ENCODE data around the gene NEK9.
"Not testable (repeated sequence)": the region's sequence is repeated elsewhere in the genome, so short reads cannot be mapped to it uniquely, and the experiment has no call there.

The NEK9 gene

DNA sequence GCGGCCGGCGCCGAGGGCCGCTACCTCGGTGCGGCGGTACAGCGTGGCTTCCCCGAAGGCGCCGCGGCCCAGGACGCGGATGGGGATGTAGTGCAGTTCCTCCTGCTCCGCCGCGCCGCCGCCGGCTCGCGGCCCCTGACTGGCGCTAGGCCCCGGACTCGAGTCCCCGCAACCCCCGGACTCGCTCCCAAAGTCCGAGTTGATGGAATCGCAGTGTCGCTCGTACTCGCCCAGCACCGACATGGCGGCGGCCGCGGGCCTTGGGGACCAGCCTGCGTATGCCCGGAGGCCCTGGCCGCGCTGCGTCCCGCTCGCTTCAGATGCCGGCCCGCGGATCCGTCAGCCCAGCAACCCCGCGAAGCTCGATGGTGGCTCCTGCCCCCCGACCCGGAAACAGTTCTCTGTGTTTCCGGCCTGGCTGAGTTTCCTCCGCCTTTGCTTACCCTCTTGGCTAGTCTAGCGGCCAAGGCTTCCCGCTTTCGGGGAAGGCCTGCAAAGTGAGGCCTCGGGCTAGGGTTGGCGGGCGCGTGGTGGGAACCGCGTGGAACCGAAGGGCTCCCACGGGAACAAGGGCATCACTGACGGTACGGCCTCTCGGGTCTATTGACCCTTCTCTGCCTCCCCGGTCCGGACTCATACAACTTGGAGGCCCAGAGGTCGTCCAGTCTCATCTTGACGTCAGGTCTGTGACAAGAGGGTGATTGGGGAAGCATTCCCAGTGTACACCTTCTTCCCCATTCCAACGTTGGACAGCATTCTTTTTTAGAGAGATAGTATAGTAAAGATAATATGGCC lies at the start of gene NEK9:
NEK9 (minus strand) TSS at position 370 of the 795 bp plus-strand sequence; CDS start at position 243, 127 bp downstream.
- peak; percentile 60 to 62 for DNase-seq (ENCODE audit: low read depth in 2 of 2)

DNA sequence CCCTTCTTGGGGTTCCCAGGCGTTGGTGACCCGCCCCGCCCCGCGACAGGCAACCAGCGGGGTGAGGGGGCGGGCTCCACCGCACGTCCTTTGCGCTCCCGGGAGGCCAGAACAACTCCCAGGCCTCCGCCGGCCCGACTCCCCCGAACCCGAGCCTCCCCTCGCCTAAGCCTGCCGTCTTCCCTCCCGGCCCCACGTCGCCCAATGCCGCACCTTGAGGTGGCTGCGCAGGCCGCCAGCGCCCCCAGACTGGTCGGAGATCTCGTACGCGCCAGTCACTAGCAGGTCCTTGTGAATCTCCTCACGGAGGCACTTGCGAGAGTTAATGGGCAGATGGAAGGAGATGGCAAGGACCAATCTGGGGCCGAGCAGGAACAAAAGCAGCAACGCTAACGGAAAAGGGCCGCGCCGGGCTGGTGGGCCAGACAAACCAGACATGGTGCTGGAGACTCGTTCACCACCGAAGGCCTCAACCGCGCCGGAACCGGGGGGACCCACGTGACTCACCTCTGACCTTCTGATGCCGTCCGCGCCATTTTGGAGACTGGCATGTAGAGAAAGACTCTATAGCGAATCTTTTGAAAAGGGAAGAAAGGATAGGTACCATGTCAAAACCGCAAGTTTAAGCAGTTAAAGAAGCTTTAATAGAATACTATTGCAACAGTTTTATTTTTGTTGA lies 49.4 kb upstream of the NEK9 start, which contains the start of gene TMED10:
TMED10 (minus strand) TSS at position 471 of the 679 bp plus-strand sequence; CDS start at position 438, 33 bp downstream.
- peak; percentile 74 to 75 for DNase-seq (ENCODE audit: low read depth in 2 of 2)

DNA sequence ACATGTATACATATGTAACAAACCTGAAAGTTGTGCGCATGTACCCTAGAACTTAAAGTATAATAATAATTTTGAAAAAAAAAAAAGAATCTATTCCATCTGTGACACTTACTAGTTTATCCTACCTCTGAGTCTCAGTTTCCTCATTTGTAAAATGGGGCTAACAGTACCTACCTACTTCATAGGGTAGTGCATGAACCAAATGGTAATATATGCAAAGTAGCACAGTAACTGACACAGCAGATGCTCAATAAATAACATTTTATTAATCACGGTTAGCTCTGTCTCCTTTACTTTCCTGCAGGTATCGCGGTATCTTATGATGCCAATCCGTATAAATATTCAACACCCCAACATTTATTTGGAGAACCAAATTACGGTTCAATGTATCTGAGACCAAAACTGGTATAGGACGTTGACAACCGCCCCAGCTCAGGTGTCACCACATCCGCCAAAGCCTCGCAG lies 48.9 kb upstream of the NEK9 start:
- DNase-seq (ENCODE audit: low read depth in 2 of 2): no peak

GRCh38 chr14:75174066-75174465 lies 47.2 kb upstream of the NEK9 start:
- DNase-seq (ENCODE audit: low read depth in 2 of 2): no peak

- no peak for DNase-seq (ENCODE audit: low read depth in 2 of 2)
These were observed 43.9 kb upstream of the NEK9 start for GRCh38 chr14:75170772-75171171.

GRCh38 chr14:75168586-75169335 lies 41.9 kb upstream of the NEK9 start:
- DNase-seq (ENCODE audit: low read depth in 2 of 2): no peak

GRCh38 chr14:75167325-75167724 lies 40.5 kb upstream of the NEK9 start:
- no peak for DNase-seq (ENCODE audit: low read depth in 2 of 2)

DNA sequence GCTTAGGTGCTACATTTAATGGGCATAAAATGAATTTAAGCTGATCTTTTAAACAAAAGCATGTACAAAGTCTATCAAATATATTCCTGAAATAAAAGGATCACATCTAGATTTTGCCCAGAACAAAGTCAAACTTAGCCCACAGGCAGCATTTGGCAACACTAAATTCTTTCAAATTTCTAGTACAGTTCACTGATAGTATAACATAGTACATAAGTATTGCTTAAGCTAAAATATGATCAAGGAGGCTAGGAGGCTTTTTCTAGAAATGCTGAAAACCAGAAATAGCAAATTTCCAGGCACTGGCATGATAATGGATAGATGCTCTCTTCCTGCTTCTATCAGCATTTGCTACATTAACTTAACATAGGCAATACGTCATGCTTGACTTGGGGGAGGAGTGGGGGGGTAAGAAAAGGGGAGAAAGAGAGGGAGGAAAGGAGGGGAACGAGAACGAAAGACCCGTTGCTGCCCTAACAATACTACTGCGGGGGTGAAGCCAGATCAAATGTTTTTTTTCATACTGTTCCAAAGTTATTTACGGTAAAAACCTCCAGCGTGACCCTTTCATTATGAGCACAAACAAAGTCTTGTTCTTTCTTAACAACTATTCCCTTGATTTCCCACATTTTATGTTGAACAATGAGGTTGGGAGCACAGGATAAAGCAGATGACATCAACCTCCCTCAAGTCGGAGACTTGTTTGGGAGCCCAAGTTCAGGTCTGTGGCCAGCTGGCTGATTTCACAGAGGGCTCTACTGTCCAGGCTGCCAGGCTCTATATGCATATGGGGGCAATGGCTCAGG lies 38.9 kb upstream of the NEK9 start:
- DNase-seq (ENCODE audit: low read depth in 2 of 2): no peak

DNA sequence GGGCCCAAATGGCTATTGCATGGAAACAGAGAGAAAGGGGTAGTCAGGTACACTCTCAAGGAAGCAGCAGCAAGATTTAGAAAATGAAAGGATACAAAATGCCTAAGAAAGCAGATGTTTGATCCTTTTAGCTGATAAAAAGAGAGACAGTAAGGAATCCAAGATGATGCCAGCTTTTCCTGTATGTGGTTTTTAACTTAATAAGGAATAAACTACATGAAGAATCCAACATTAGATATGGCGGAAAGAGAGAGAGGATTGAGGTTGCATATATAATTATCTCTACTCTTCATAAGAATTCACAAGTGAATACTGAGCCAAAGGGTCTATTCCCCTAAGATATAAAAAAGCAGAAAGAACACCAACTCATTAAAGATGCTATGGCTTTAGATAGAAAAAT lies 38.0 kb upstream of the NEK9 start:
- no peak for DNase-seq (ENCODE audit: low read depth in 2 of 2)

GRCh38 chr14:75163677-75164076 lies 36.8 kb upstream of the NEK9 start:
- no peak for DNase-seq (ENCODE audit: low read depth in 2 of 2)

GRCh38 chr14:75162631-75163030 lies 35.8 kb upstream of the NEK9 start:
- no peak for DNase-seq (ENCODE audit: low read depth in 2 of 2)

DNA sequence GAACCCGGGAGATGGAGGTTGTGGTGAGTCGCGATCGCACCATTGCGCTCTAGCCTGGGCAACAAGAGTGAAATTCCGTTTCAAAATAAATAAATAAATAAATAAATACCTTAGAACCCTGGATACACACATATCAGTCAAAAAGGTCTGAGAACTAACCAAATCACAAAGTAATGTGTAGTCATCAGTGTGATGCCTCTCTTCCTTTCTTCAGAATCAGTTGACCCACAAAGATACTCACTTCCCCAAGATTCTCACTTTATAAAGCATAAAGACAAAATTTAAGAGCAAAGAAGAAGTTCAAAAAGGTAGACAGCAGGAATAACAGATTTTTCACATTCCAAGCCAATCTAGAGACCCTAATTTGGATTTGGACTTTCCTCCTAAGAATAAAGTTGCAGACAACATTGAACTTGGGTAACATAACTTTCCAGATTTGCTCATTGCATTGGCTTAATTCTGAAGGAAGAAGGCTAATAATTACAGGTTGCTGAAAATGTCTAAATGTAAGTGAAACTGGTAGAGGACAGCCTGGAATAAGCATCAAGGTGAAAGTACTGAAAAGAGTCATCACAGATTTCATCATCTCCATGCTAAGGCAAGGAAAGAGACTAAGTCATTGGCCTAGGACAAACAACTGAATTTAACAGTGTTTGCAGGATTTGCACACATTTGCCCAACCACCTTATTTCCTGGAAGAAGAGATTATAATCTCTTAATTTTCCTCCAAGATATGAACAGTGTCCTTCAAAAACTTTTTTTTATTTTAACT lies 32.2 kb upstream of the NEK9 start:
- DNase-seq (ENCODE audit: low read depth in 2 of 2): no peak

- no peak for DNase-seq (ENCODE audit: low read depth in 2 of 2)
These were observed 30.1 kb upstream of the NEK9 start for GRCh38 chr14:75156901-75157300.

DNA sequence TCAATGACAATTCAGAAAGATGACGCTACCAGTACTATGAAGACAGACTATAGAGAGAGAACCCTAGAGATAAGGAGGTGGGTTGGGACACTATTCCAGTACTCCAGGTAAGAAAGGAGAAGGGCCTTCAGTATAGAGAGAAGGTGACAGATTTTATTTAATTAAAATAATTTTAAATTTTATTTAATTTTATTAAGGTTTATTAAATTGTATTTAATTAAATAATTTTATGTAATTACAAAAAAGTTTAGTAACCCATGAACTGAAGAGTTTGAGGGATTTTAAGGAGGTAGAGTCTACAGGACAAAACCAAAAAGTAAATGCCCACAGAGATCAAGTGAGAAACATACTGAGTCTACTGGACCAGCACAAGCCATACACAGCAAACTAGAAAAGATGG lies 29.3 kb upstream of the NEK9 start:
- no peak for DNase-seq (ENCODE audit: low read depth in 2 of 2)

DNA sequence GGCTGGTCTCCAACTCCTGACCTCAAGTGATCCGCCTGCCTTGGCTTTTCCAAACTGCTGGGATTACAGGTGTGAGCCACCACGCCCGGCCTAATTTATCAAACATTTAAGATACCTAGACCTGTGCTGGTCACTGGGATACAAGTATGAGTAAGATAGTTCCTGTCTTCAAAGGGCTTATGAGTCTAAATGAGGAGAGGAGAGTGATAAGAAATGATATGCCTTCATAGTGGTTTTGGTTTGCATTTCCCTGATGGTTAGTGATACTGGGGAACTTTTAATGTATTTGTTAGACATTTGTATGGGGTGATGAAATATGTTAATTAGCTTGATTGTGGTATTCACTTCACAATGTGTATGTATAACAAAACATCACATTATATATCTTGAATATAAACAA lies 28.3 kb upstream of the NEK9 start:
- DNase-seq (ENCODE audit: low read depth in 2 of 2): no peak

DNA sequence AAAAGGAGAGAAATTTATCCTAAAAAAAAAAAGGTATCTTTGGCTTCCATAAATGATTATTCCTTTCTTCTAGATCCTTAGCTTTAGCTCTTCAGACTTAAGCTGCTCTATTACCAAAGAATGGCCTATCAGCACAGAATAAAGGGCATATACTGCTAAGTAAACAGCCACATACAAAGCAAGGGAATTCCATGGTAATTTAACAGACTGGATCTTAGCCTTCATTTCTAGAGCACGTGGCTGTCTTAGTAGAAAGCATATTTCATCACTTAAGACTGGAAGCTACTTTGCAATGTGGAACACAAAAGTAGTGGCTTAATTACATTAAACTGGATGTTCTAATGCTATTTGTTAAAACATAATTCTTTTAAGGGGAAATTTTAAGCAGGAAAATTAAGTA lies 26.4 kb upstream of the NEK9 start:
- DNase-seq (ENCODE audit: low read depth in 2 of 2): no peak

DNA sequence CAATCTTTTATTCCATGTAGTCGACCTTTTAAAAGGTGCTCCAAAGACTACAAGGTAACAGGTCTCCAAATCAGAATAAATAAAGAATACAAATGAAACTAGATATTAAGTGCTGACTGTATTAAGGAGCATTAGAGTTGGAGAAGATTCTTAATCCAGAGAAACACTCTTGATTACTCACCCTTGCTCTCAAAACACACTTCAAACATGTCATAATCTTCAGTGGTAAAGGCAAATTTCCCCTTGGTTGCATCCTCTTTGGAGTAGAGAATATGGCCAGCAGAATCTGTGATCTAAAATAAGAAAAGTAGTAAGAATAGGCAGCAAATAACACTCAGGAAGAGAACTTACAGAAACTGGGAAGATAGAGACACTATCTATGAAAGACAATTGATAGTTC lies 25.0 kb upstream of the NEK9 start:
- no peak for DNase-seq (ENCODE audit: low read depth in 2 of 2)

GRCh38 chr14:75150637-75151036 lies 23.8 kb upstream of the NEK9 start:
- not testable (repeated sequence) for DNase-seq (ENCODE audit: low read depth in 2 of 2)

DNA sequence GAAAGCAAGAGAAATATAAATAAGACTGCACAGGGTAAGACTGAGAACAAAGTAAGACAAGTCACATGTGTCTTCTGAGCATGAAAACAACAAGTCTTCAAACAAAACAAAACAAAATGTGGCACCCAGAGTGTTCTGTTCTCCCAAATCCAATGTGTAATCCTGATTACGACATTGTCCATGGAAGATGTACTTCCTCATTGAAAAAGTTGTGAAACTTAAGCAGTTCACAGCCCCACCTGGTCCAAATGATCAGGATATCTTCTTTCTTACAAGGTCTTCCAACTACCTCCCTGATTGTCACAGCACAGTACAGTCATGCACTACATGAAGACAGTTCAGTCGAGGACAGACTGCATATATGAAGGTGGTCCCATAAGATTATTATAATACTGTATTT lies 23.3 kb upstream of the NEK9 start:
- DNase-seq (ENCODE audit: low read depth in 2 of 2): no peak

GRCh38 chr14:75147423-75148071 lies 20.7 kb upstream of the NEK9 start:
- peak in 1 of 2 experiments; percentile 29 for DNase-seq (ENCODE audit: low read depth in 2 of 2)
